GM21786 (cell line): ENCODE results near the gene CIZ1.
A peak's percentile ranks its signal among the peaks of the same experiment; 100 is the strongest.
"Not testable (repeated sequence)": the region's sequence is repeated elsewhere in the genome, so short reads cannot be mapped to it uniquely, and the experiment has no call there.

Experiments used
- ATAC-seq: cut with Tn5 transposase; IDR thresholded peaks from one replicate; pipeline ENCODE4 v1.9.1; 2021; ENCODE audit not compliant: unreplicated experiment

The CIZ1 gene

GRCh38 chr9:128191406-128192046 is at the start of gene CIZ1:
Gene CIZ1 (minus strand): TSS chr9:128191572. CDS start chr9:128190857, 715 bp downstream.
- peak; percentile 62 for ATAC-seq

GRCh38 chr9:128233817-128234406 is 42.5 kb upstream of the CIZ1 start:
- no peak for ATAC-seq

- no peak for ATAC-seq
Observed at GRCh38 chr9:128232528-128233428, 41.4 kb upstream of the CIZ1 start.

GRCh38 chr9:128231638-128232527 is 40.5 kb upstream of the CIZ1 start:
- no peak for ATAC-seq

- ATAC-seq, result not testable (repeated sequence)
Observed at GRCh38 chr9:128230897-128231296, 39.5 kb upstream of the CIZ1 start.

- ATAC-seq, result no peak
Observed at GRCh38 chr9:128226412-128226801, 35.0 kb upstream of the CIZ1 start.

- no peak for ATAC-seq
Observed at GRCh38 chr9:128225770-128226411, 34.5 kb upstream of the CIZ1 start.

- no peak for ATAC-seq
Observed at GRCh38 chr9:128224877-128225276, 33.5 kb upstream of the CIZ1 start.

- ATAC-seq, result no peak
Observed at GRCh38 chr9:128222880-128223670, 31.7 kb upstream of the CIZ1 start.

- no peak for ATAC-seq
Observed at GRCh38 chr9:128222026-128222425, 30.7 kb upstream of the CIZ1 start.

- ATAC-seq, result no peak
Observed at GRCh38 chr9:128219831-128220230, 28.5 kb upstream of the CIZ1 start.

GRCh38 chr9:128218518-128219389 is 27.4 kb upstream of the CIZ1 start:
- peak; percentile 96 for ATAC-seq

- ATAC-seq, result no peak
Observed at GRCh38 chr9:128218172-128218517, 26.8 kb upstream of the CIZ1 start.

GRCh38 chr9:128216781-128217553 is 25.6 kb upstream of the CIZ1 start:
- no peak for ATAC-seq

GRCh38 chr9:128215491-128216409 is 24.4 kb upstream of the CIZ1 start:
- ATAC-seq, result no peak

GRCh38 chr9:128214571-128215490 is 23.5 kb upstream of the CIZ1 start:
- ATAC-seq, result no peak
